Raji (cell line): ENCODE data around the gene CSTPP1.

Source experiments
- POLR2A ChIP-seq: IDR thresholded peaks from 2 replicates; pipeline ENCODE4 v1.6.1; 2011; ENCODE audit warnings: low read depth, low read length, control low read depth; ENCODE audit not compliant: insufficient read depth

The CSTPP1 gene

DNA sequence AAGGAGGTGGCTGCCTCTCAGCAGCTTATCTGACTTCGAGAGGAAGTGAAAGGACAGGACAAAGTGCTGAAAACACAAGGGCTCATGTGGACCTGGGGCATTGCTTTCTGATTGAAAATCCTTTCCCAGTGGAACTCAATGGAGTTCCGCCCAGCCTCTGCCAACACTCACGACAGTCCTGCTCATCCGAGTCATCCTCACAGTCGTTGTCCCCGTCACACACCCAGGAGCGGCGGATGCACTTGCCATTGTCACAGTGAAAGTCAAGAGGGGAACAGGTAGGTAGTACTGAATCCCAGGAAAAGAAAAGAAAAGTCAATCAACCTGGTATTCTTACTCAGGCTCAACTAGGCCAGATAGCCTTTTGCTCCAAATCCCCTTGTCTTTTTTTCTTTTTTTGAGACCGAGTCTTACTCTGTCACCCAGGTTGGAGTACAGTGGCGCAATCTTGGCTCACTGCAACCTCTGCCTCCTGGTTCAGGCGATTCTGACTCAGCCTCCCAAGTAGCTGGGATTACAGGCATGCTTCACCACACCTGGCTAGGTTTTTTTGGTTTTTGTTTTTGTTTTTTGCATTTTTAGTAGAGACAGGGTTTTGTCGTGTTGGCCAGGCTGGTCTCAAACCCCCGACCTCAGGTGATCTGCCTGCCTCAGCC lies 36.3 kb upstream of the CSTPP1 start:
- TF ChIP-seq POLR2A, result no peak

DNA sequence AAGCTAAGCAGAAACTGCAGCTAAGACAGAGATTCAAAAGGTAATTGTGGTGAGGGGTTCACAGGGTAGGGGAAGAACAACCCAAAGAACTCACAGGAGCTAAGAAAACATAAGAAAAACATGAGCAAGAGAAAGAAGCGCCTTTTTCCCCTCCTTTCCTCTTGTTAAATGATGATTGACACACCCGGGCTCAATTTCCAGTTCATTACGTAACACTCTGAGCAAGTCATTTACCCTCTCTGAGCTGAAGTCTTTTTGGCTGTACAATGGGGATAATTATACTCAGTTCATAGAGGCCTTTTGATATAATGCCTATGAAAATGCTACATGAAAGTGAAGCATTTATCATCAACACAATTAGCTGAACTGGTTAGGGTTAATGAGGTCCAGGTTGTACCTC lies 35.4 kb upstream of the CSTPP1 start:
- TF ChIP-seq POLR2A, result no peak

DNA sequence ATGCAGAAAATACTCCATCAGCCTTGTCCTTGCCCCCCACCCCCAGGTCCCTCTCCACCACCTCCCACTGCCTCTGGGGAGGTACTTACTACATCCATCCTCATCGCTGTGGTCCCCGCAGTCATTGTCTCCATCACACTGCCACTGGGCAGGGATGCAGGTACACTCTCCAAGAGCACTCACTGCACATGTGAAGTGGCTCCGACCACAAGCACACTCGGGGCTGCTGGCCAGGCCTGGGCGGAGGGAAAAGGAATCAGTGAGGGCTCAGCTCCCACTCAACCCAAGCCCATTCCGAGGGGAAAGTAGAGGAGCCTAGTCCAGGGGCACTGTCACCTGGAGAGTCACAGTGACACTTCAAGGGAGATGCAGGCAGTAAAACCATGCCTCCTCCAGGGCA lies 33.9 kb upstream of the CSTPP1 start:
- TF ChIP-seq POLR2A, result no peak

DNA sequence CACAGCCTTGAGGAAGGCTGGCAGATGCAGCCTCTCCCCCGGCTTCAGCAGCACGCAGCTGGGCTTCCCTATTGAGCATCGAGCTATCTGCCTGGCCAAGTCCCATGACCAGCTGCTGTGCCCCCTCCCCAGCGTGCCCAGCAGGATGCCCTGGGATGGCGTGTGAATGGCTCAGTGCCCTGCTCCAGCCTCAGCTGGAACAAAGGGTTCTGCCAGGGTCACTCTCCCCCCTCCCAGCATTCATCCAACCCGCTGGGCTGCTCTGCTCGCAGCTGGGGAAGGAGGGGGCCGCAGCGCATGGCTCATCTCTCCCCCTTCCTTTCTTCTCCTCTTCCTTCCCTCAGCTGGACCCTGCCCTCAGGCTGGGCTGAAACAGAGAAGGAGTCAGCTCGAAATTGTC lies 32.7 kb upstream of the CSTPP1 start:
- no peak for TF ChIP-seq POLR2A

DNA sequence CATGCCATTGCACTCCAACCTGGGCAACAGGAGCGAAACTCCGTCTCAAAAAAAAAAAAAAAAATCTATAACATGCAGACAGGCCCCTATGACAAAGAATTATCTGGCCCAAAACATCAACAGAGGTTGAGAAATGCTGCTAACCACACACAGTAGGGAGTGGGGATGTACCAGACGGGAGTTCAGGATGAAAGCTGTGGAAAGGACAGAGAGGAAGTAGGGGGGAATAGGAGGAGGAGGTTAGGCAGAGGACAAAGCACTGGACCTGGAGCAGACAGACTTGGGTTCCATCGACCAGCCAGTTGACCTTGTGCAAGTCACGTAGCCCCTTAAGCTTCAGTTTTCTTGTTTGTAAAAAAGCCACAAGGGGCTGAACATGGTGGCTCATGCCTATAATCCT lies 30.8 kb upstream of the CSTPP1 start:
- TF ChIP-seq POLR2A, result no peak

DNA sequence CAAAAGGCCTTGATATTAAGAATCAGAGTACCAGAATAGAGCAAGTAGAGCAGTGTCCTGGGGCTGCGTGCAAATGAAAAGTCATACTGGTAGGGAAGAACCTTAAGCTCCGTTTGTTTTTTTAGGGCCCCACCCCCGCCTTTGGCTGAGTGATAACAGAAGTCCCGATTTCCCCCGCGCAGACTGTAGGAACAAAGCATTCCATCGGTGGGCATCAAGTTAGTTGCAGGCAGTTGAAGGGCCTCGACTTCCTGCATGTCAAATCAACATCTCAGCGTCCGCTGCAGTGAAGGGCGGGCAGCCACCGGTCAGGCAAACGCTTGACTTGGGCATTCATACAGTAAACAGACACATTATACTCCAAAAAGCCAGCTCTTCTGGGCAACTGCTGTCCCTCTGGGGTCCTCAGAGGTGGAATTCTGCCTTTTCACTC lies 29.9 kb upstream of the CSTPP1 start:
- TF ChIP-seq POLR2A, result no peak

DNA sequence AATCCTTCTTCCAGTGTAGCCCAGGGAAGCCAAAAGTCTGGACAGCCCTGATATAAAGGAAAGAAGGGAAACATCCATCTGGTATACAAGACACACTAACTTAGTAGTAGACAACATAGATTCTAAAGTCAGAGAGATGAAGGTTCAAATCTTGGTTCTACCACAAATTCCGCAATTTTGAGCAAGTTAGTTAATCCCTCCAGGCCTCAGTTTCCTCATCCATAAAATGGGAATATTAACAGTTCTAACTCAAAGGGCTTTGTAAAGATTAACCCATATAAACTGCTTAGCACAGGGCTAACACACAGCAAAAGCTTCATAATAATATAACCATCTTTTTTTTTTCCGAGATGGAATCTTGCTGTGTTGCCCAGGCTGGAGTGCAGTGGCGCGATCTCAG lies 29.0 kb upstream of the CSTPP1 start:
- no peak for TF ChIP-seq POLR2A

DNA sequence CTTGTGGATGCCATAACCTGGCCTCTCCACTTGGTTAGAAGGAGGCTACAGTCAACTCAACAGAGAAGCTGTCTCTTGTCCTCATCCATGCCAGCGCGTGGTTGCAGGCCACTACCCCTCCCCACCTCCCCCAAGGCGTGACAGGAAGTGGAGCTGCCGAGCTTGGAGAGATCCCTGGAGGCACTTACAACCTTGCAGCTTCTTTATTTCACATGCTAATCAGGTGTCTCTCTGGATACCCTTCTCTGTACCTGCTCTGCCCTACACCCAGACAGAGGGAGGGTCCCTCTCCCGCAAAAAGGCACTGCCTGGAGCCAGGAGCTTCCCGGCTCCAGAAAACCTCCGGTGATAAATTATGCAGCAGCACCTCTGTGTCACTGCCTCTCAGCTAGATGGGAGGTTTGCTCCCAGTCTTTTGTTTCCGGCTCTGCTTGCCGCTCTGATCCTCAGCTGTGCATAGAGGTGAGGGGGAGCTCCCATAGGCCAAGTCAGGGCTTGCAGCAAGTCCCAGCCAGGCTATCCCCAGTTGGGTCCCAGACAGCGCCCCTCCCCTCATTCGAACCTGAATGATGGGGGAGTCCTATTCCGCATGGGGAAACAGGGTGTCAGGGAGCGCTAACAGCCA lies 23.9 kb upstream of the CSTPP1 start:
- no peak for TF ChIP-seq POLR2A

DNA sequence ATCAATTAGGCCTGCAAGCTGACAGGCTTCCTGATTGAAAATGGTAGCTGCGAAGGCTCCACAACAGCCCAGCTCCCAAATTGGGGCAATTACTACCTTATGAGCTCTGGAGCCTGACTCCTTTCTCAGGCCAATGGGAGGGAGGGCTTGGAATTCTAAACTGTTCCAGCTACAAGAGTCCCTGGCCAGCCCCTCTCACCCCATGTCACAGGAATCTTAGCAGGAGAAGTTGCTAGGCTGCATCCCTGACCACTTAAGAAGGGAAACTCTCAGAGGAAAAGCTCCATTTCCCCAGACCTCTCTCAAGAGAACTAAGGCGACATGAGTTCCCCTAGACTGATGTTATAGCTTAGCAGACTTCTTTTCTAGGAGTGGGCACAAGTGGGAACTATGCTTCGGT lies 23.1 kb upstream of the CSTPP1 start:
- TF ChIP-seq POLR2A, result no peak

DNA sequence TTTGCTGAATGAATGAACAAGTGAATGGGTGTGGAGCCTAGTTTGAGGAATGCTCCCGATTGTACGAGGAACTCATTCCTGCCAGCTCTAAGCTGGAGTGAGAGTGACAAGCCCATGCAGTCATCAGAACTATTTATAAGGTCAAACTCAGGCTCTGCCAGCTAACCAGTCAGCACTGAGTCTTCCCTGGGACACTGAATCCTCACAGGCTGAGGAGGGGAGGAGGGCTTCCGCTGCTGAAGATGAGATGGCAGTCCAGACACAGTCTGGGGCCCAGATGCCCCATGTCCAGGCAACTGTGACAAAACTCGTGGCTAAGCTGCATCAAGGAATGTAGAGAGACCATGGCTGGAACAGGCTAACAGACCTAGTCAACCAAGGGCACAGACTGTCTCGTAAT lies 22.2 kb upstream of the CSTPP1 start:
- no peak for TF ChIP-seq POLR2A

DNA sequence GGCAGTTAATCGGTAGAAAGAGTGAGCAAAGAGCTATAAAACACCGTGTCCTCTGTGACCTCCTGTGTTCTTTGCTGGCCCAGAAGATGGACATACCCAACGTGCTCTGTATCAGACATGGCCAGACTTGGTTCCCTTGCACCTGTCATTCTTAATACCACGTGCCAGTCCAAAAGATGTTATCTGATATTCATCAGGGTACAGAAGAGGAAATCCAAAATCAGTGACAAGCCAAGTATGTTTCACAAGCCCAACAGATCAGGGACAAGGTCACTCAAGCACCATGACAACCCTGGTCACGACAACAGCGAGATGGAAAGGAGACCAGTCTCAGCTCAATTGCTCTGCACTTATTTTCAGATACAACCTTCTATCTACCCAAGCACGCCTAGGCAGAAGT lies 21.7 kb upstream of the CSTPP1 start:
- no peak for TF ChIP-seq POLR2A

DNA sequence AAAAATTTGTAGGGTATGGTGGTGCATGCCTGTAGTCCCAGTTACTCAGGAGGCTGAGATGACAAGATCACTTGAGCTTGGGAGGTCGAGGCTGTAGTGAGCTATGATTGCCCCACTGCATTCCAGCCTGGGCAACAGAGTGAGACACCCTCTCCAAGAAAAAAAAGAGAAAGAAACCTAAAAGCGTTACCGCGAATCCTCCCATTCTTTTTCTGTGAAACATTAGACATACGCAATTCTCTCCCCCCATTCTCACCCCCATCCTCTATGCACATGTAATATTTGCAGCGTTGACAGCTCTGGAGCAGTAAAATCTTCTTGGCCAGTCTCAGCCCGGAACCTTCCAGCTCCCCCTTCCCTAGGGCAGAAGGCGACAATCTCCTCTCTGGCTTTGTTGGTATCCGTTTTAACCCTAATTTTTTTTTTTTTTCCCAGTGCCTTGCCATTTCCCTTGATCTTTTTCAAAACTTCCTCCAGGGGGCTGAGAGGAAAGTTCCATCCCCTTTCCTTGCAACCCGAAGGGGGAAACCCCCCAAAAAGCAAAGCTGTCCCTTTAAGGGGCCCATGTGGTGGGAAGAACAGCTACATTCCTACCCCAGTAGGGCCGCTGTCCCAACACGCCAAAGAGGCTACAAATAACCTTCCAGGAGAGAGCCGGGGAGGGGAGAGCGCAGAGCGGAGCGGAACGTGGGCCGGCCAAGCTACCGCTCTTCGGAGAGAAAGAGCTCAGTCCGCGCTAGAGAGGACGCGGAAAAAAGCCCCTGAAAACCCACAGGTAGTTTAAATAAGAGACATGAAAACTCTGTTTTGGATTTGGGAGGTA lies 20.1 kb upstream of the CSTPP1 start:
- no peak for TF ChIP-seq POLR2A

DNA sequence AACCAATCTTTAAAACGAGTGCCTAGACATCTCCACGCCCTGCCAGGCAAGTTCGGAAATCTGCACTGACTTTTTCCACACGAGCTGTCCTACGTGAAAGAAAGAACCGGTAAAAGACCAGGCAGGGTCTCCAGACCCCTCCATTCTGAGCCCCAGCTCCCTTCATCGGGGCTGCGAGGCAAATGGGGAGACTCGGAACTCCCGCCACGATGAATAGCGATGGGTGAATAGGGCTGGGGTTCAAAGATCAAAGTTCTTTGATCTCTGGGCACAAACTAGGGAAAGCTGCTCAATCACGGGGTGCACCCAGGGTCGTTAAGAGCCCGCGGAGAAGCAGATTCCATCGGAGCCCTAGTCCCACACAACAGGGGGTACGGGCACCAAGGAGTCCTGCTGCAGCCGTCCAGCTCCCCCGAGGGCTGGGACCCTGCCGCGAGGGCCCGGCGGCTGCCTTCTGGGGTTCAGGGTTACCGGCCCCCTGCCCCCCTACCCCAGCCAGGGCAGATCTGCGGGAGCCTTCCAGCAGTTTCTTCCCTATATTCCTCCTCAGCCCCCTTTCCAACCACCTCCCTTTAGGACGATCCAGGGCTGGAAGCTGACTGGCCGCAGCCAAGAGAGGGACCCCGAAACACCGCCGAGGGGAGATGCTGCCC lies 19.3 kb upstream of the CSTPP1 start:
- TF ChIP-seq POLR2A, result no peak

DNA sequence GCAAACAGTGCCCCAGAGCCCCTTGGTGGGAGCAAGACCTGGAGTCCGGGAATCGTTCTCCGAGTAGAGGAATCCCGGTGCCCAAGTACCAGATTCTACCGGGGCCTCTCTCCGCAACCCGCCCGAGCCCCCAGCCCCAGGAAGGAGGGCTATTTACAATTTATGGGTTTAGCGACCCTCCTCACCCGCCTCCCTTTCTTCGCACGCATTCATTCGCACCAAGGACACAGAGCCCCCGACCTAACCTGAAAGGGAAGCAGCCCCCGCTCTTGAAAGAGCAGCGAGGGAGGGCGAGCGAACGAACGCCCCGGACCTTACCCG lies 18.8 kb upstream of the CSTPP1 start:
- no peak for TF ChIP-seq POLR2A

DNA sequence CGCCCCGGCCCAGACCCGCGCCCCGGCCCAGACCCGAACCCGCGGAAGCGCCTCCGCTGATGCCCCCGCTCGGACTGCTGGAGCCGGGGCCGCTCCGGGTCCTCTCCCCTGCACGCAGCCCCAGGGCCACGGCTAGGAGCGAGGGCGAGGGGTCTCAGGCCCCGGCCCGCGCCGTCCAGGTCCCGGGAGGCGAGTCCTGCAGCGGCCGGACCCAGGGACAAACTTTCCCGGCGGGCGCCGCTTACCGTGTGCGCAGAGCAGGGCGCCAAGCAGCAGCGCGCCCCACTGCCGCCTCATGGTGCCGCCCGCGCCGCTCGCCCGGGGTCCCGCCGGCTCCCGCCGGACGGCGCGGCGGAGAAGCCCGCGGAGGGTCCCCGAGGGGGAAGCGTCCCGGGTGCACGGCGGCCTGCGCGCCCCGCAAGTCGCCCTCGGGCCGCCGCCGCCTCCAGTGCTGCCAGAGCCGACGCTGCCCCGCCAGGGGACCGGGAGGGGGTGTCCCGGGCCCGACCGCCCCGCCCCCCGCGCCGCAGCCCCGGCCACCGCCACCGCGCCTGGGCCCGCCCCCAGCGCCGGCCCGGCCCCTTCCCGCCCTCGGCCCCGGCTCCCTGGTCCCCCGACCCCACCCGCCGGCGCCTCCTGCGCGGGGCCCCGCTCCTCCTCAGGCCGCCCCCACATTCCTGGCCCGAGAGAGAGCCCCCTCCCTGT lies 18.3 kb upstream of the CSTPP1 start, which contains the start of gene LRP4:
LRP4 (minus strand) TSS at position 468 of the 705 bp plus-strand sequence; CDS start at position 297, 171 bp downstream.
- no peak for TF ChIP-seq POLR2A
